ENCODE results near the gene MGLL.

- TF ChIP-seq EZH2 (IDR thresholded peaks at IDR 0.05) (no peak), POLR2AphosphoS5 (IDR thresholded peaks at IDR 0.05; ENCODE audit: borderline replicate concordance, low read depth, low read length) (no peak), FOXP2 (optimal IDR thresholded peaks at IDR 0.05; ENCODE audit: control extremely low read depth, extremely low read length, insufficient read depth) (no peak)
Measured at GRCh38 chr3:127870156-127870555, 47.8 kb upstream of the MGLL start.

Measured in SK-N-MC (cell line).